GM13977 (cell line): ENCODE results near the gene SDS.

Experiments
- DNase-seq: peaks from one replicate; pipeline ENCODE4 v3.0.0; 2012; ENCODE audit warnings: low spot score
- CTCF ChIP-seq: IDR thresholded peaks from 2 replicates; pipeline ENCODE4 v1.5.1; 2012; ENCODE audit warnings: mild to moderate bottlenecking, control low read depth; ENCODE audit not compliant: insufficient read depth; ENCODE audit errors: extremely low read depth, missing control alignments
- in situ Hi-C: fragments of 300-500 bp; cut with MboI; formaldehyde crosslinking; loops from one replicate; pipeline ENCODE4 v1.12.0; 2022; ENCODE audit warnings: low sequenced_read_pairs, low pct_unique_long_range_greater_than_20kb, mixed read lengths, inconsistent platforms; ENCODE audit not compliant: unreplicated experiment

The SDS gene

GRCh38 chr12:113401066-113402000 lies 2.4 kb downstream of the SDS start:
- no peak for TF ChIP-seq CTCF
- in situ Hi-C loops = loop anchor here (25.0 kb wide), 1 partner anchor 214 kb away; the partner anchor contains the start of genes DDX54 and RITA1
- DNase-seq = no peak

- in situ Hi-C loops = loop anchor here (25.0 kb wide), 1 partner anchor 213 kb away; the partner anchor contains the start of genes DDX54 and RITA1
- DNase-seq = no peak
- no peak for TF ChIP-seq CTCF
These were observed 3.3 kb downstream of the SDS start for GRCh38 chr12:113400362-113400761.

- no peak for DNase-seq
- TF ChIP-seq CTCF = no peak
- in situ Hi-C loops = no loop called here
These were observed 4.2 kb downstream of the SDS start for GRCh38 chr12:113399490-113399889.

- no peak for DNase-seq
- in situ Hi-C loops = no loop called here
- no peak for TF ChIP-seq CTCF
These were observed 5.1 kb downstream of the SDS start for GRCh38 chr12:113398346-113399290.

- in situ Hi-C loops = no loop called here
- TF ChIP-seq CTCF = no peak
- no peak for DNase-seq
These were observed 6.0 kb downstream of the SDS start for GRCh38 chr12:113397497-113398197.
